A549 (cell line): ENCODE measurements around the gene PCNX2. TPM values are rescaled to one million over a fixed set of nuclear protein-coding genes. Genes with fewer than 3 reads are reported as not detected.

Experiments used
- ATAC-seq, 2 experiments: fragments of 200-7000 bp in 1 of 2; fragments of >200 bp in 1 of 2; cut with Nextera tagmentation in 1 of 2; cut with Tn5 transposase in 1 of 2; 3 replicates each; pipeline versions ENCODE4 v1.8.0 to v1.9.1; 2018 to 2020; ENCODE audit warnings: mild to moderate bottlenecking in 1 of 2, moderate library complexity in 1 of 2
- CTCF ChIA-PET: fragments of 300-600 bp; sonication (Branson Sonifier 250); formaldehyde crosslinking; extraction: SDS; loops from one replicate; lab custom pipeline; 2021; ENCODE audit warnings: antibody characterized with exemption, inconsistent platforms; lab: Yijun Ruan, JAX
- POLR2A ChIA-PET: fragments of 350-600 bp; formaldehyde crosslinking; extraction: SDS; loops from one replicate; lab custom pipeline; 2021; ENCODE audit warnings: antibody characterized with exemption, inconsistent platforms; lab: Yijun Ruan, JAX
- DNase-seq, 2 experiments: peaks; one replicate each; pipeline versions ENCODE4 v3.0.0 to v3.0.0-alpha.2; 2011 to 2016; ENCODE audit warnings: low read depth in 1 of 2, low spot score in 1 of 2
- FAIRE-seq: peaks from 2 replicates; lab custom pipeline; 2011; peaks lifted over from hg19 to GRCh38; lab: Jason Lieb, UNC
- H3K27ac ChIP-seq, 2 experiments: fragments of >200 bp; sonication (Bioruptor Twin); formaldehyde crosslinking; 3 replicates each; pipeline ENCODE4 v1.5.1; 2016 to 2017
- H3K4me1 ChIP-seq: fragments of >200 bp; sonication (Bioruptor Twin); formaldehyde crosslinking; 3 replicates; pipeline ENCODE4 v1.6.1; 2016
- H3K4me2 ChIP-seq: fragments of >200 bp; sonication (Bioruptor Twin); formaldehyde crosslinking; 3 replicates; pipeline ENCODE4 v1.6.1; 2016
- H3K4me3 ChIP-seq: fragments of >200 bp; sonication (Bioruptor Twin); formaldehyde crosslinking; 3 replicates; pipeline ENCODE4 v1.5.1; 2016
- H3K9me3 ChIP-seq: fragments of >200 bp; sonication (Bioruptor Twin); formaldehyde crosslinking; 3 replicates; pipeline ENCODE4 v1.6.1; 2016
- CHD2 ChIP-seq: fragments of 150-350 bp; IDR thresholded peaks from 2 replicates; pipeline ENCODE4 v1.6.1; 2014; ENCODE audit warnings: low read length; ENCODE audit not compliant: partially characterized antibody
- FOSL2 ChIP-seq, 2 experiments: fragments of 450-650 bp in 1 of 2; fragments of >200 bp in 1 of 2; sonication (Bioruptor Twin) in 1 of 2; formaldehyde crosslinking; IDR thresholded peaks; 2 replicates each; pipeline versions ENCODE4 v1.5.0 to v1.6.1; 2016 to 2020; ENCODE audit warnings: mild to moderate bottlenecking in 1 of 2, moderate library complexity in 1 of 2
- FOXS1 ChIP-seq: fragments of 250-450 bp; sonication (Bioruptor Pico); IDR thresholded peaks from 2 replicates; pipeline ENCODE4 v1.5.0; 2020; ENCODE audit warnings: mild to moderate bottlenecking, moderate library complexity
- HDAC2 ChIP-seq: fragments of 200-600 bp; sonication (generic); IDR thresholded peaks from 2 replicates; pipeline ENCODE4 v1.6.1; 2016
- HMGXB4 ChIP-seq: fragments of 250-450 bp; sonication (Bioruptor Pico); IDR thresholded peaks from 2 replicates; pipeline ENCODE4 v1.5.0; 2021; ENCODE audit warnings: mild to moderate bottlenecking, moderate library complexity, borderline replicate concordance
- HOXB13 ChIP-seq: fragments of 250-450 bp; sonication (Bioruptor Pico); IDR thresholded peaks from 2 replicates; pipeline ENCODE4 v1.5.0; 2020; ENCODE audit warnings: low read depth, mild to moderate bottlenecking, moderate library complexity
- HOXB5 ChIP-seq: fragments of 250-450 bp; sonication (Bioruptor Pico); IDR thresholded peaks from 2 replicates; pipeline ENCODE4 v1.5.0; 2020; ENCODE audit warnings: mild to moderate bottlenecking, moderate library complexity
- KDM5A ChIP-seq: fragments of 200-600 bp; sonication (generic); IDR thresholded peaks from 2 replicates; pipeline ENCODE4 v1.6.1; 2016; ENCODE audit warnings: antibody characterized with exemption, mild to moderate bottlenecking
- MAFK ChIP-seq: fragments of 450-650 bp; IDR thresholded peaks from 2 replicates; pipeline ENCODE4 v1.6.1; 2014; ENCODE audit not compliant: partially characterized antibody
- MAX ChIP-seq: IDR thresholded peaks from 2 replicates; pipeline ENCODE4 v1.6.1; 2012
- NFE2L2 ChIP-seq: fragments of 150-350 bp; conservative IDR thresholded peaks from 2 replicates; pipeline ENCODE4 v1.6.1; 2014; ENCODE audit warnings: low read length
- PBX3 ChIP-seq: IDR thresholded peaks from 2 replicates; pipeline ENCODE4 v1.6.1; 2012
- POLR2A ChIP-seq: IDR thresholded peaks from 2 replicates; pipeline ENCODE4 v1.6.1; 2012; ENCODE audit warnings: mild to moderate bottlenecking, low read length
- POLR2AphosphoS2 ChIP-seq: conservative IDR thresholded peaks from 2 replicates; pipeline ENCODE4 v1.6.1; 2012; ENCODE audit warnings: low read length, improper control_type of control experiment, inconsistent platforms
- RCOR1 ChIP-seq: fragments of 150-350 bp; IDR thresholded peaks from 2 replicates; pipeline ENCODE4 v1.6.1; 2014; ENCODE audit warnings: antibody characterized with exemption, low read length, low read depth
- TFCP2L1 ChIP-seq: fragments of 250-450 bp; sonication (Bioruptor Pico); IDR thresholded peaks from 2 replicates; pipeline ENCODE4 v1.5.0; 2021; ENCODE audit warnings: mild to moderate bottlenecking
- ZC3H11A ChIP-seq: fragments of 450-650 bp; IDR thresholded peaks from 2 replicates; pipeline ENCODE4 v1.6.1; 2014; ENCODE audit warnings: antibody characterized with exemption, mild to moderate bottlenecking
- WGBS: methylation state at CpG from one replicate; pipeline ENCODE4 v1.1.6; 2017; ENCODE audit errors: missing lambda C conversion rate; 5-methylcytosine and 5-hydroxymethylcytosine counted together
- polyA plus RNA-seq, 4 experiments: library from polyadenylated mRNA; depleted of rRNA in 3 of 4; stranded (reverse); fragments of >200 nt; fragmentation: RNase III in 1 of 4; extraction: RNeasy Plus Mini Kit Qiagen cat#74134 plus additional on column Dnase treatment in 1 of 4; gene quantifications; 2 replicates in 3 of 4; 3 replicates in 1 of 4; pipeline ENCODE4 v1.2.3, GENCODE V29; 2011 to 2017
- TF ChIP-seq, protein P1 (sequence below): fragments of 200-600 bp; sonication (generic); IDR thresholded peaks from 2 replicates; pipeline ENCODE4 v1.6.1; 2016; ENCODE audit warnings: antibody characterized with exemption, mild to moderate bottlenecking, moderate library complexity

PCNX2 gene
- polyA plus RNA-seq, 2 of the 4 experiments (the other 2 are of a cell fraction) = 8.8 to 27.2 TPM

GRCh38 chr1:233055879-233056641 lies 239.5 kb downstream of the PCNX2 start (continued):
- TF ChIP-seq HMGXB4 (CRISPR knock-in tag) = no peak
- no peak for TF ChIP-seq TFCP2L1 (CRISPR knock-in tag)
- TF ChIP-seq KDM5A = no peak

DNA sequence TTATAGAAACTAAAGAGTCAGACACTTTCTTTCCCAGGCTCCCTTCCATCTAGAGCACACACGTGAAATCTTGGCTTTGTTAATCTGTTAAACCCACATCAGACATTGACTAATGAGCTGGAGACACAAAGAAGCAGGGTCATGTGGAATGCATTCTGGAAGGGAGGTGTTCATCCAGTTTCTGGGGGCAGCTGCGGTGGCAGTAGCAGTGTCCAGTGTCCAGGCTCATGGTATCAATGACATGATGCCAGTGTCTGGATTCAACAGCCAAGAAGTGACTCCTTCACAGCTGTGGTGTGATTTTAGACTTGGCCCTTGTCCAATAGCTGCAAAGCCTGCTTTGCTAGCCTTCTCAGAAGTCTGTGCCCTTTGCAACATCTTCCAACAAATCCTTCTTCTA lies 249.9 kb downstream of the PCNX2 start:
- POLR2A ChIA-PET = no interaction called here
- FAIRE-seq (no peak), ATAC-seq (no peak), DNase-seq (no peak)
- 95% methylated on average over 2 of the region's 2 CpGs for WGBS
- Histone ChIP-seq H3K4me1 (no peaks in the 10 kb centered on the region), H3K4me3 (no peak overlapping the region), H3K4me2 (no peak overlapping the region), H3K9me3 (no peaks in the 10 kb centered on the region; the same call in 2 of the 3 replicates), H3K27ac (no peak overlapping the region)
- CTCF ChIA-PET = interaction anchor here (1.0 to 1.2 kb wide), 2 partner anchors 11 to 15 kb away, joined by 3 read pairs; no protein-coding TSS in a partner anchor
- TF ChIP-seq POLR2A = no peak
- TF ChIP-seq CHD2 = no peak
- no peak for TF ChIP-seq KDM5A
- TF ChIP-seq NFE2L2 = no peak
- no peak for TF ChIP-seq HOXB5 (CRISPR knock-in tag)

DNA sequence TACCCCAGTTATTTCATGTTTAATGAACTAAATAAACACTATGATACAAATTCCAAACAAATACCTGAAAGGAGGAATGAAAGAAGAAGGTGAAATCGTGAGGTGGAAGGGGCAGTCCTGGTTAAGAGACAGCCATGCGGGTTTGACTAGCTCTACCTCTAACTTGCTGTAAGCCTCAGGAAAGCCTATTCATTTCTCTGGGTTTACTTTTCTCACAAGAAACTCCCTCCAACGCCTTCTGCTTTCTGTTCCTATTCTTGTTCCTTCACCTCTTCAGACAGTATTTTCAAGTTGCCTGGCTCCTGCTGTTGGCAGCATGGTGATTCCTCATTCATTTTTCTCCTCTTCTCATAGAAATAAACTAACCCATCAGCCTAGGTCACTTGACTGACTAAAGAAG lies 252.7 kb downstream of the PCNX2 start:
- POLR2A ChIA-PET = no interaction called here

More for the DNA sequence above, 252.7 kb downstream of the PCNX2 start:
- DNase-seq = no peak
- H3K4me1 ChIP-seq = no peaks in the 10 kb centered on the region
- CTCF ChIA-PET = no interaction called here
- 90% methylated on average over 3 of the region's 3 CpGs for WGBS
- H3K9me3 ChIP-seq = no peaks in the 10 kb centered on the region
- TF ChIP-seq PBX3 = no peak
- TF ChIP-seq POLR2AphosphoS2 = no peak
- no peak for TF ChIP-seq MAX
- TF ChIP-seq NFE2L2 = no peak
- no peak for TF ChIP-seq POLR2A
- TF ChIP-seq RCOR1 = no peak
- no peak for TF ChIP-seq HDAC2
- no peak for TF ChIP-seq FOSL2 (IDR thresholded peaks at IDR 0.05)
- TF ChIP-seq FOSL2 (CRISPR knock-in tag; IDR thresholded peaks at IDR 0.05) = no peak
- TF ChIP-seq ZC3H11A = no peak
- no peak for TF ChIP-seq HOXB13 (CRISPR knock-in tag)
- TF ChIP-seq MAFK = no peak
- no peak for TF ChIP-seq FOXS1 (CRISPR knock-in tag)
- no peak for TF ChIP-seq TFCP2L1 (CRISPR knock-in tag)
- TF ChIP-seq, protein P1, sequence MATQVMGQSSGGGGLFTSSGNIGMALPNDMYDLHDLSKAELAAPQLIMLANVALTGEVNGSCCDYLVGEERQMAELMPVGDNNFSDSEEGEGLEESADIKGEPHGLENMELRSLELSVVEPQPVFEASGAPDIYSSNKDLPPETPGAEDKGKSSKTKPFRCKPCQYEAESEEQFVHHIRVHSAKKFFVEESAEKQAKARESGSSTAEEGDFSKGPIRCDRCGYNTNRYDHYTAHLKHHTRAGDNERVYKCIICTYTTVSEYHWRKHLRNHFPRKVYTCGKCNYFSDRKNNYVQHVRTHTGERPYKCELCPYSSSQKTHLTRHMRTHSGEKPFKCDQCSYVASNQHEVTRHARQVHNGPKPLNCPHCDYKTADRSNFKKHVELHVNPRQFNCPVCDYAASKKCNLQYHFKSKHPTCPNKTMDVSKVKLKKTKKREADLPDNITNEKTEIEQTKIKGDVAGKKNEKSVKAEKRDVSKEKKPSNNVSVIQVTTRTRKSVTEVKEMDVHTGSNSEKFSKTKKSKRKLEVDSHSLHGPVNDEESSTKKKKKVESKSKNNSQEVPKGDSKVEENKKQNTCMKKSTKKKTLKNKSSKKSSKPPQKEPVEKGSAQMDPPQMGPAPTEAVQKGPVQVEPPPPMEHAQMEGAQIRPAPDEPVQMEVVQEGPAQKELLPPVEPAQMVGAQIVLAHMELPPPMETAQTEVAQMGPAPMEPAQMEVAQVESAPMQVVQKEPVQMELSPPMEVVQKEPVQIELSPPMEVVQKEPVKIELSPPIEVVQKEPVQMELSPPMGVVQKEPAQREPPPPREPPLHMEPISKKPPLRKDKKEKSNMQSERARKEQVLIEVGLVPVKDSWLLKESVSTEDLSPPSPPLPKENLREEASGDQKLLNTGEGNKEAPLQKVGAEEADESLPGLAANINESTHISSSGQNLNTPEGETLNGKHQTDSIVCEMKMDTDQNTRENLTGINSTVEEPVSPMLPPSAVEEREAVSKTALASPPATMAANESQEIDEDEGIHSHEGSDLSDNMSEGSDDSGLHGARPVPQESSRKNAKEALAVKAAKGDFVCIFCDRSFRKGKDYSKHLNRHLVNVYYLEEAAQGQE = no peak
- no peak overlapping the region for H3K4me2 ChIP-seq
- ATAC-seq = no peak
- no peak overlapping the region for H3K27ac ChIP-seq
- no peak overlapping the region for H3K4me3 ChIP-seq
- no peak for FAIRE-seq
